NT2/D1 (cell line): ENCODE results near the gene EMP2.
"Not testable (repeated sequence)": the region's sequence is repeated elsewhere in the genome, so short reads cannot be mapped to it uniquely, and the experiment has no call there.

Experiments used
- DNase-seq: peaks from one replicate; pipeline ENCODE4 v3.0.0-alpha.2; 2011; ENCODE audit warnings: low read depth, low spot score
- H3K27me3 ChIP-seq: 2 replicates; pipeline ENCODE4 v1.6.0; 2011; ENCODE audit warnings: mild to moderate bottlenecking; ENCODE audit not compliant: insufficient read length, insufficient read depth
- H3K36me3 ChIP-seq: 2 replicates; pipeline ENCODE4 v1.6.1; 2011; ENCODE audit warnings: mild to moderate bottlenecking, low read length, mixed read lengths; ENCODE audit not compliant: insufficient read depth, insufficient read length
- H3K4me1 ChIP-seq: 2 replicates; pipeline ENCODE4 v1.5.1; 2011; ENCODE audit not compliant: insufficient read depth, insufficient read length
- H3K4me3 ChIP-seq: 2 replicates; pipeline ENCODE4 v1.5.1; 2011; ENCODE audit warnings: low read depth; ENCODE audit not compliant: insufficient read length
- H3K9ac ChIP-seq: 2 replicates; pipeline ENCODE4 v1.6.0; 2011; ENCODE audit warnings: low read depth; ENCODE audit not compliant: insufficient read length
- H3K9me3 ChIP-seq: 2 replicates; pipeline ENCODE4 v1.5.1; 2011; ENCODE audit warnings: mild to moderate bottlenecking, low read length; ENCODE audit not compliant: insufficient read depth
- SUZ12 ChIP-seq: IDR thresholded peaks from 2 replicates; pipeline ENCODE4 v1.6.1; 2011; ENCODE audit not compliant: insufficient read length, insufficient read depth; ENCODE audit errors: extremely low read depth
- YY1 ChIP-seq: IDR thresholded peaks from 2 replicates; pipeline ENCODE4 v1.6.1; 2011; ENCODE audit not compliant: insufficient read length, insufficient read depth
- ZNF274 ChIP-seq: IDR thresholded peaks from 2 replicates; pipeline ENCODE4 v1.6.1; 2011; ENCODE audit warnings: mild to moderate bottlenecking, low read depth, low read length

The EMP2 gene

GRCh38 chr16:10579965-10580882, at the start of gene EMP2:
Gene EMP2, minus strand, starts transcription at chr16:10580598. Its CDS starts 32,981 bp downstream, at chr16:10547617.
- Histone ChIP-seq H3K4me3 (peak within 1 kb of the TSS; percentile 78), H3K36me3 (no peaks in the 10 kb centered on the region), H3K4me1 (peaks cover 28% of the 10 kb centered on the region), H3K9ac (peak within 1 kb of the TSS; percentile 89), H3K9me3 (peaks cover 11% of the 10 kb centered on the region), H3K27me3 (no peaks in the 10 kb centered on the region)
- TF ChIP-seq SUZ12 (no peak), ZNF274 (no peak), YY1 (no peak)
- peak; percentile 64 for DNase-seq

GRCh38 chr16:10629592-10629963, 49.2 kb upstream of the EMP2 start:
- Histone ChIP-seq H3K4me3 (no peak overlapping the region), H3K9ac (no peak overlapping the region), H3K9me3 (no peaks in the 10 kb centered on the region; the same call in 1 of the 2 replicates), H3K36me3 (no peaks in the 10 kb centered on the region), H3K4me1 (no peaks in the 10 kb centered on the region), H3K27me3 (no peaks in the 10 kb centered on the region)
- no peak for DNase-seq
- TF ChIP-seq ZNF274 (no peak), YY1 (no peak), SUZ12 (no peak)

- Histone ChIP-seq H3K36me3 (no peaks in the 10 kb centered on the region), H3K27me3 (no peaks in the 10 kb centered on the region), H3K9ac (no peak overlapping the region), H3K4me3 (no peak overlapping the region), H3K9me3 (no peaks in the 10 kb centered on the region), H3K4me1 (peaks cover 5% of the 10 kb centered on the region)
- no peak for DNase-seq
- no peak for TF ChIP-seq SUZ12
- TF ChIP-seq ZNF274: no peak
- TF ChIP-seq YY1: no peak
Measured at GRCh38 chr16:10625595-10626357, 45.4 kb upstream of the EMP2 start.

- Histone ChIP-seq H3K9me3 (no peaks in the 10 kb centered on the region), H3K9ac (no peak overlapping the region), H3K4me1 (peaks cover 5% of the 10 kb centered on the region), H3K36me3 (no peaks in the 10 kb centered on the region), H3K27me3 (no peaks in the 10 kb centered on the region), H3K4me3 (no peak overlapping the region)
- DNase-seq: no peak
- TF ChIP-seq YY1 (no peak), SUZ12 (no peak), ZNF274 (no peak)
Measured at GRCh38 chr16:10624527-10624926, 44.1 kb upstream of the EMP2 start.

- TF ChIP-seq YY1 (no peak), SUZ12 (no peak), ZNF274 (no peak)
- no peak overlapping the region for H3K4me3 ChIP-seq
- no peak overlapping the region for H3K9ac ChIP-seq
- peaks cover 12% of the 10 kb centered on the region for H3K4me1 ChIP-seq
- DNase-seq: no peak
- no peaks in the 10 kb centered on the region for H3K9me3 ChIP-seq
- H3K27me3 ChIP-seq: no peaks in the 10 kb centered on the region
- no peaks in the 10 kb centered on the region for H3K36me3 ChIP-seq
Measured at GRCh38 chr16:10623059-10623458, 42.7 kb upstream of the EMP2 start.

- DNase-seq: no peak
- TF ChIP-seq SUZ12: no peak
- no peak for TF ChIP-seq ZNF274
- no peak for TF ChIP-seq YY1
Measured at GRCh38 chr16:10622036-10622921, 41.9 kb upstream of the EMP2 start.

GRCh38 chr16:10621216-10621949, 41.0 kb upstream of the EMP2 start:
- H3K4me1 ChIP-seq: peaks cover 22% of the 10 kb centered on the region
- DNase-seq, H3K9me3 ChIP-seq, H3K4me3 ChIP-seq, H3K27me3 ChIP-seq, H3K36me3 ChIP-seq, H3K9ac ChIP-seq: not testable (repeated sequence)

More at GRCh38 chr16:10622036-10622921, 41.9 kb upstream of the EMP2 start:
- no peaks in the 10 kb centered on the region for H3K36me3 ChIP-seq
- H3K9ac ChIP-seq: peak overlapping the region; percentile 36
- no peaks in the 10 kb centered on the region for H3K9me3 ChIP-seq
- no peaks in the 10 kb centered on the region for H3K27me3 ChIP-seq
- H3K4me1 ChIP-seq: peaks cover 18% of the 10 kb centered on the region
- H3K4me3 ChIP-seq: no peak overlapping the region
